GM19438 (cell line): ENCODE data around the gene TMEM106C.

Source experiments
- ATAC-seq: cut with Tn5 transposase; IDR thresholded peaks from one replicate; pipeline ENCODE4 v1.9.1; 2021; ENCODE audit warnings: low read depth; ENCODE audit not compliant: unreplicated experiment

Gene TMEM106C

DNA sequence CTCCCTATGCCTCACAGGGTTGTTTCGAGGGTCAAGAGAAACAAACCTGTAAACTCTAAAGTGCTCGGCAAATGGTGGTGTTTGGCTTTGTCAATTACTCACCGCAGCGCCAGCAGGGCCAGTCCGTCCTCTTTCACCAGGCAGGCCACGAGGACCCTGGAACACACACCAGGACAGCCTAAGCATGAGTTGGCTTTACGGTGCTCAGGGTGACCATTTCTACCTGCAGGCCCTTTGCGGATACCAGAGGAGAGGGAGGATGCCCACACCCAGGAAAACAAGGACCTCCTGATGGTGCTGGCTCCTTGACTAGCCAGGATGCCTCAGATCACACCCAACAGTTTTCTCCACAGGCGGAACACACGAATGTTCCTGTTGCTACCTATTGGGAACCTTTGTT lies 29.4 kb downstream of the TMEM106C start:
- no peak for ATAC-seq

DNA sequence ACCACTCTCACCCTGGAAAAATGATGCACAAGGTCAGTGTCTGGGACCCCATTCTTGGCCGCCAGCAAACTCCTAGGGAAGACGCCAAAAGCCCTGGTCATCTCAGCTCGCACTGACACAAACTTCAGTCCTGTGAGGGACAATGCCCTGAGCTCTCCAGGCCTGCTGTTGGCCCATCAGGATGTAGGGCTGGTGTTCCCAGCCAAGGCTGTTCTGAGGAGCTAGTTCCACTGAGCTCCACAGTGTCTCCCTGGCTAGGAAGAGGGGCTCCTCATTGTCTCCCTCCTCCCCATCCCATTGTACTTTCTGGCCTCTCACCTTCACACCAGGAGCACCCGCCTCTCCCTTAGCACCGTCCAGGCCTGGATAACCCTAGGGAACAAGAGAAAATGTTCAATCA lies 30.1 kb downstream of the TMEM106C start:
- ATAC-seq: no peak

GRCh38 chr12:47995981-47996401 lies 32.6 kb downstream of the TMEM106C start:
- no peak for ATAC-seq

GRCh38 chr12:47997321-47997720 lies 33.9 kb downstream of the TMEM106C start:
- no peak for ATAC-seq

DNA sequence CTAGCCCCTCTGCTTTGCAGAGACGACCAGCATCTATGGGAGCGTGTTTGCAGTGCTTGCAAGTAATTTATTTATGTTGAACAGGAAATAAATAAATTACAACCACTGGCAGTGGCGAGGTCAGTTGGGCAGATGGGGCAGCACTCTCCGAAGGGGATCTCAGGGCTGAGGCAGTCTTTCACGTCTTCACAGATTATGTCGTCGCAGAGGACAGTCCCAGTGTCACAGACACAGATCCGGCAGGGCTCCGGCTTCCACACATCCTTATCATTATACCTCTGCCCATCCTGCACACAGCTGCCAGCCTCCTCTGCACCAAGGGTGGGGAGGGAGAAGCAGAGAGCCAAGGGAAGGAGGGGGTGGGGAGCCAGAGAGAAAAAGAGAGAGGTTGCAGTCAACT lies 36.4 kb downstream of the TMEM106C start:
- ATAC-seq: no peak

GRCh38 chr12:48000878-48001504 lies 37.6 kb downstream of the TMEM106C start:
- no peak for ATAC-seq

DNA sequence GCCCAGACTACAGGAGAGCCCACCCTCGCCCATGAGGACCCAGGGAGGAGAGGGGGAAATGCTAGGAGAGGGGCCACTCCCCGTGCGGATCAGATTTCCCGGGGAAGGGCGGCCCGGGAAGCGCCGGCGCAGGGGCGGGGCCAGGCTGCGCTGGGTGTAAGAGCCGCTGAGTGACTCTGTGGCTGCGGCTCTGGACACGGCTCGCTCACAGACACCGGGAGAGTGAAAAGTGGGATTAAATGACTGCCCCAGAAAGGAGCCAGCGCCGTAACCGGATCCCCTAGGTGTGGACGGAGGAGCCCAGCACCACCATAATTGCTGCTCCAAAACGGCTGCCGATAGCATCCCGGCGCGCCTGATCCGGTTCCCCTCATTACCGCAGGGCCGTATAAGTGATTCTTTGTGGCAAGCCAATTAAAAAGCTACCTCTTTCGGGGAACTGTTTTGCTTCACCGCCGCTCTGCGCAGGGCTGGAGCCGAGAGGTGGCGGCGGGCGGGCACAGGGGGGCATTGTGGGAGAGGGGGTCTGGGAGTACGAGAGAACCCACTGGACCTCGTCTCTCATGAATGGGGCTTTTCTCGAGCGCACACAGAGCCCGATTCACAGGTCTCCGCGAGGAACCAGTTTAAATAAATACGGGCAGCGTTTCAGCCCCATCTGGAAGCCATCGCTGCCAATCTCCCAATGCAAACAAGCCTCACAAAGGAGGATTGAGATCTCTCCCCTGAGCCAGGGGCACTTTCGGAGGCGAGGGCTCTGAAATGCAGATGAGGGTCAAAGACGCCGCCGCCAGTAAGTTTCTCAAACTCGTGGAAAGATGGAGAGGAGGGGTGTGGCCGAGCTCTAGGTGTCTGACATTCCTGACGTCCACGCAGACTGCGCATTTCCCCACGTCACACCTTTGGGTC lies 38.4 kb downstream of the TMEM106C start:
- ATAC-seq: no peak

DNA sequence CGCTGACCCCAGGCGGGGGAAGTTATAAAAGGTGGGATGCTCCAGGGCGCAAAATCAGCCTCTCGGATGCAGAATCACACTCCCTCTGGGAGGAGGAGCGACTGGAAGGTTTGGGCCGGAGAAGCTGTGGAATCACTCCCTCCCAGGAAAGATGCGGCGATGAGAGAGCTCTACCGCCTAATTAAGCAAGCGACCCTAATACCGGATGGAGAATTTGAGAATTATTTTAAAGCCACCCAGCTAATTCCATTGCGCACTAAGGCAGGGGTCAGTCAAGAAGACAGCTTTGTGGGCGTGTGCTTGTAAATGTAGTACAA lies 39.0 kb downstream of the TMEM106C start:
- ATAC-seq: no peak

DNA sequence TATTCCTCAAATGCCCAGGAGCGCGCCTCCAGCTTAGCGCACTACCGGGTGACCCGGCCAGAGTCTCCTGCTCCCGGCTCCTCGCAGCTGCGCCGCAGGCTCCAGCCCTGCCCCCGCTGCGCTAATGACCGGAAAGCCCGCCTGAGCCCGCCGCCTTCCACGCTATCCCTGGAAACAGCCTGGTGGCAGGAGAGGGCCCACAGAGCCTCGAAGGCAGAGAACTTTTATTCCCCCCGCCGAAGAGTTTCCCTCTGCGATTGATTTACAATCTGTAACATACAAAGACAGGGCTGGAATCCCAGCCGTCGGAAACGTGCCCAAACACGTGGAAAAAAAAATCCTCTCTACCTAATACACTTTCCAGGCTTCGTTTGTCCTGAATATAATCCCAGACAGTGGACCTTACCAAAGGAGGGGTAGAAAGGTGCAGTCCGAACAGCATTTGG lies 39.4 kb downstream of the TMEM106C start:
- no peak for ATAC-seq

GRCh38 chr12:48003226-48004052 lies 40.0 kb downstream of the TMEM106C start:
- no peak for ATAC-seq

- no peak for ATAC-seq
Observed at GRCh38 chr12:48004053-48004941, 40.9 kb downstream of the TMEM106C start, which contains the start of gene COL2A1. COL2A1 (minus strand) TSS chr12:48004476; CDS start chr12:48004321, 155 bp downstream.

- no peak for ATAC-seq
Observed at GRCh38 chr12:48005001-48005749, 41.8 kb downstream of the TMEM106C start.

DNA sequence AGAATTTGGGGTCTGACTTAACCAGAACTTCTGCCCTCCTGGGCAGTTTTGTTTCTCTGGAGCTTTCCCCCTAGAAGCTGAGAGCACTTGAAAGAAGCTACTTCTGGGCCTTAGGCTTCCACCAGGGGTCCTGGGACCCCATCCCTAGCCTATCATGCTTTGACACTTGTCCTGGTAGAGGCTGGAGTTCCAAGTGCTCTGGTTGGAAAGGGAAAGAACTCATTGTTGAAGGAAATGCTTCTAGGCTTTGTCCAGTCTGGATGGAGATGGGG lies 42.3 kb downstream of the TMEM106C start:
- no peak for ATAC-seq

- no peak for ATAC-seq
Observed at GRCh38 chr12:48007206-48007605, 43.8 kb downstream of the TMEM106C start.

DNA sequence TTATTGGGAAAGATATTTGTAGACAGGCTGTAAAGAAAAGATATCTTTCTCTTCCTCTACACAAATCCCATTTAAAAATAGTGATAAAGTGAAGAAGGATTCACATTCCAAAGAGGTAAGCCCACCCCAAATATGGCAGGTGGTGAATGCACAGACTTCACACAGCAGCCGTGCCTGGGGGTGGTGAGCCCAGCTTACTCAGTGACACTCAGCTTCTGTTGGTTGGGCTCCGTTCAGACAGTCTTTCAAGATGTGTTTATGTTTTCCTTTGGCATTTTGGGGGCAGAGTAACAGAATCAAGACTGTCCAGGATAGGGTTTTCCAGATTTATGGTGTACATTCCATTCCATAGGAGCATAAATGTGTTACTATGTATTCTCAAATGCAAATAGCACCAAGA lies 45.0 kb downstream of the TMEM106C start:
- ATAC-seq: no peak

DNA sequence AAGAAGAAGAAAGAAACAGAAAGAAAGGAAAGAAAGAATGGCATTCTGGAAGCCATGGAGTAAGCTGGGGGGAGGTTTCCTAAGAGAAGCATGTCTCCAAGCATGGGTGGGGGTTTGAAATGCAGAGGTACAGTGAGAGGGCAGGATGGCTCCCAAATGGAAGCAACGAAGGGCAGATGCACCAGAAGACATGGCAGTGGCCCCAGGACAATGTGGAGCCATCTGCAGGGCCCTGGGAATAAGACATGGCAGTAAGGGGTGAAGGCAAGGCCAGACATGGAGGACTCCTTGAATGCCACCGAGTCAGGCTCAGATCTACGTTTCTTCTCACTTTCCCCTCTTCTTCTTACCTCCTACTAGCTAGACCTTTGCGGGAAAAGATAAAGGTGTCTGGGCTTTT lies 45.6 kb downstream of the TMEM106C start:
- ATAC-seq: no peak

GRCh38 chr12:48009471-48009870 lies 46.1 kb downstream of the TMEM106C start:
- ATAC-seq: no peak

DNA sequence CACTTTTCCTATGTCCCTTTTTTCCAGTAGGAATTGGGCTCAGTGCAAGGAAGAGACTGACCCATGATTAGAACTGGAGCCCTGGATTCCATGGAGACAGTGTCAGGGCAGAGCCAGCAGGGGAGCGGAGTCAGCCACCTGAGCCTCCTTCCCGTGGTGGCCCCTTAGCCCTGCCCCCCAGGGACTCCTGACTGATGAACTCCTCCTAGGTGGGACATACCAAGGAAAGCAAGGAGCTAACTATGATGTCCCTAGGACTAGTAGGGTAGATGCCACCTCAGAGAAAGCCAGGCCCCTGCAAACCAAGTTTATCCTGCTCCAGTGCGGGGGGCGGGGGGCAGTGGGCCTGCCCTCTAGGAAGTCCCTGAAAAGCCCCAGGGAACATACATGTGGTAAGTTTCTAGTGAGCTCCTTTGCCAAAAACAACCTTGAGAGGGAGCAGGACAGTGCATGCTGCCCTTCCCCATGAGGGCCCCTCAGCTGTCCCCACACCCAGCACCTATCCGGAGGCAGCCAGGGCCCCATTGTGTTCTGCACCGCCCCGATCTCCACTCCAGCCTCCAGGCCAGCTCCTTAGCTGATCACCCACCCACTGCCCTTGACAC lies 47.1 kb downstream of the TMEM106C start:
- no peak for ATAC-seq

- no peak for ATAC-seq
Observed at GRCh38 chr12:48012070-48012469, 48.7 kb downstream of the TMEM106C start.
